Measurements from ENCODE around the gene OTOP2.

GRCh38 chr17:74875155-74875976, 48.7 kb upstream of the OTOP2 start:
- no peak for TF ChIP-seq CTCF (IDR thresholded peaks at IDR 0.05)
- TF ChIP-seq POLR2A (IDR thresholded peaks at IDR 0.05): no peak
- TF ChIP-seq EP300 (IDR thresholded peaks at IDR 0.05; ENCODE audit: low read depth): no peak

Data from transverse colon (tissue), 3 donors.